SW 1271 (cell line): Measurements from ENCODE around the gene ABCA1.

Source experiments
- DNase-seq, 2 experiments: peaks; one replicate each; lab custom pipeline; 2025; lab: John Stamatoyannopoulos, UW

Gene ABCA1

GRCh38 chr9:104844710-104845109 is 83.2 kb downstream of the ABCA1 start:
- DNase-seq, result no peak

GRCh38 chr9:104843644-104844240 is 84.2 kb downstream of the ABCA1 start:
- DNase-seq, result no peak

GRCh38 chr9:104842698-104843097 is 85.3 kb downstream of the ABCA1 start:
- DNase-seq, result no peak

- no peak for DNase-seq
These were observed 86.3 kb downstream of the ABCA1 start for GRCh38 chr9:104841601-104842141.

- DNase-seq, result no peak
These were observed 89.0 kb downstream of the ABCA1 start for GRCh38 chr9:104838958-104839357.

- DNase-seq, result no peak
These were observed 91.2 kb downstream of the ABCA1 start for GRCh38 chr9:104836767-104837166.

- DNase-seq, result no peak
These were observed 91.7 kb downstream of the ABCA1 start for GRCh38 chr9:104836235-104836634.

- no peak for DNase-seq
These were observed 92.8 kb downstream of the ABCA1 start for GRCh38 chr9:104835161-104835560.

GRCh38 chr9:104833696-104834095 is 94.3 kb downstream of the ABCA1 start:
- DNase-seq, result no peak

GRCh38 chr9:104831681-104832080 is 96.3 kb downstream of the ABCA1 start:
- no peak for DNase-seq

- DNase-seq, result no peak
These were observed 101.0 kb downstream of the ABCA1 start for GRCh38 chr9:104826911-104827310.

- DNase-seq, result no peak
These were observed 101.7 kb downstream of the ABCA1 start for GRCh38 chr9:104826079-104826775.

- DNase-seq, result no peak
These were observed 107.6 kb downstream of the ABCA1 start for GRCh38 chr9:104820336-104820735.

GRCh38 chr9:104819033-104819432 is 108.9 kb downstream of the ABCA1 start:
- no peak for DNase-seq

- no peak for DNase-seq
These were observed 110.5 kb downstream of the ABCA1 start for GRCh38 chr9:104817437-104817836.

- no peak for DNase-seq
These were observed 111.9 kb downstream of the ABCA1 start for GRCh38 chr9:104815851-104816565.

- DNase-seq, result no peak
These were observed 117.3 kb downstream of the ABCA1 start for GRCh38 chr9:104810421-104811339.

GRCh38 chr9:104808035-104808614 is 119.8 kb downstream of the ABCA1 start:
- no peak for DNase-seq

GRCh38 chr9:104805441-104805840 is 122.5 kb downstream of the ABCA1 start:
- DNase-seq, result no peak

GRCh38 chr9:104802906-104803305 is 125.0 kb downstream of the ABCA1 start:
- DNase-seq, result no peak

- no peak for DNase-seq
These were observed 125.8 kb downstream of the ABCA1 start for GRCh38 chr9:104802110-104802509.
